Fibroblast of peridontal ligament (primary cell): ENCODE measurements around the gene MYO5B.

Experiments
- DNase-seq: peaks from one replicate; pipeline ENCODE4 v3.0.0-alpha.2; 2010; ENCODE audit errors: extremely low read depth

Gene MYO5B

GRCh38 chr18:49970319-49970718, 224.6 kb downstream of the MYO5B start:
- DNase-seq: no peak

GRCh38 chr18:49968644-49969309, 226.2 kb downstream of the MYO5B start:
- DNase-seq: no peak

DNA sequence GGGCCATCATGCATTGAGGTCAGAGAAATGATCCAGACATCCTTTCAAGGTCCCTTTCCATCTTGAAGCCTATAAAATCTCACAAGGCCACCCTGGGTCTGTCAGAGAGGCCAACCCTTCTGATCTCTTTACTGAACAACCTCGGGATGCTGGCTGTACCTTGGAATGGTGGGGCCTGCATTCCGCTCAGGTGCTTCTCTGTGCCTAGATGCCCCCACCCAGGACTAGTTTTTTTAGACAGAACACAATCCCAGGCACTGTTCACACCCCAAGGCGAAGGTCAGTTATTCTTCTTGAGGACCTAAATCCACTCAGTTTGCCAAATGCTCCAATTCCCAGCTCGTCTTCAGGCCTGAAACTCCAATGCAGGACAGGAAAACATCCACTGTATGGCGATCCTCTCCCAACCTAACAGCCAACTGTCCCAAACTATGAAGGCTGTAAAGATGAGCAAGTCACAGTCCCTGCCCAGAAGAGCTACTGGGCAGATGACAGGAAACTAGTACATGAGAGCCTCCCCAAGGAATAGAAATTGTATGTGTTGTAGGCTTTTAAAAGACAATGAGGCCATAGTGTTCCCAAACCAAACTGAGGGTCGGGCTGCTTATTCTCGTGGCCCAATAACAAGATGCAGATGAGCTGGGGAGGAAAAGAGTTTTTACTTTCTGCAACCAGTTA, 227.2 kb downstream of the MYO5B start:
- no peak for DNase-seq

DNA sequence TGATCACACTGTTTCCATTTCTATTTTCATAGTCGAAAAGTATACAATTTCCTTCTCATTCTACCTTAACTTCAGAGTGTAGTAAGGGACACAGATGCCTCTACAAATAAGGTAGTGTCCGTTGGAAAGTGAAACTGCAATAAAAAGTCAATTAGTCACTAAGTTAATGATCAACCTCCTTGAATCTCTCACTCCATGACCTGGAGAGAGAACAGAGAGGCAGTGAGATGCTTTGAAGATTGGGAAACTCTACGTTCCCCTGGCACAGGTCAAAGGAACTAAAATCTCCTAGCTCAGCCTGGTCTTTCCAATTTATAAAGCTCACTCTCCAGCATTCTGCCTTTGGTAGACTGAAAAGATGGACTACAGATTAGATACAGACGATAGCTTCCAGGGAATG, 227.8 kb downstream of the MYO5B start:
- no peak for DNase-seq

DNA sequence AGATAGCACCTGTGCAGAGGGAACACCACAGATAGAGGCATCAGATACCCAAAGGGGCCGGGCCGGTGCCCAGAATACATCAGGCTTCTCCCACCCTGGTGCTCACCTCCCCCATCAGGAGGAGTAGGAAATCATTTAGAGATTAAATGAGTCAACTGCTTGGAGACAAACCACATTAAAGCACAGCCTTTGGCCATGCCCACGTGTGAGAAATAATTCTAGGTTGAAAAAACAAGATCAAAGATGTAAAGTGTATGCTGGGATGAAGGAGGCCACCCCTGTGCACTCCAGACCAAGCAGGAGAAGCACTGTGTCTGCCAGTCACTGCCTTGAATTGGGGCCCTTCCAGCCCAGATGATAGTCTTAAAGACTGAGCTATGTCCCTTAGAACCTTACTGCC, 228.9 kb downstream of the MYO5B start:
- no peak for DNase-seq

DNA sequence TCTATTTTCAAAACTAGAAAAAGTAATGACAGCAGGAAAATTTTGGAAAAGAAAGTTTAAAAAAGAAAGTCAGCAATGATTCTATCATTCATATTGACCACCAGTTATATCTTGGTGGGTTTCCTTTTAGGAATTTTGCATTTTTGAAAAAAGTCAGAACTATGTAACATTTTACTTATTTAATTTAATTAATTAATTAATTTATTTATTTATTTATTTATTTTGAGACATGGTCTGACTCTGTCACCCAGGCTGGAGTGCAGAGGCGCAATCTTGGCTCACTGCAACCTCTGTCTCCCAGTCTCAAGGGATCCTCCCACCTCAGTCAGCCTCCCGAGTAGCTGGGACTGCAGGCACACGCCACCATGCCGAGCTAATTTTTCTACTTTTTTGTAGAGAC, 231.7 kb downstream of the MYO5B start:
- DNase-seq: no peak

- DNase-seq: no peak
Measured at GRCh38 chr18:49961271-49961670, 233.7 kb downstream of the MYO5B start.

DNA sequence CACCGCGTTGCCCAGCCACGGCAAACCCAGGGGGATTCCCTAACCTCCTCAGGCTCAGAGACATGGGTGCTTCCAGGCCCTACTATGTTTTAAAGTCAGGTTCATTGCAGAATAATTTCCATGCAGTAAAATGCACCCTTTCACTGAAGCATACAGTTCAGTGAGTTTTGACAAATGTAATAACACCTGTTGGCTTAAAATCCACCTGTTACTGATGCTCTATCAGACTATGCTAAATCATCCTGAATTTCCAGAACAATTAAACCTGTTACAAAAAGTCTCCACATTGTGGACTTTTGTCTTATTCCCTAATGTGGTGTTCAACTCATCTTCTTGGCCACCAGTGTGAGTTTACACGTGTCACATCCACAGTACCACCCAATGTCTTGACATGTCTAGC, 234.6 kb downstream of the MYO5B start:
- no peak for DNase-seq

DNA sequence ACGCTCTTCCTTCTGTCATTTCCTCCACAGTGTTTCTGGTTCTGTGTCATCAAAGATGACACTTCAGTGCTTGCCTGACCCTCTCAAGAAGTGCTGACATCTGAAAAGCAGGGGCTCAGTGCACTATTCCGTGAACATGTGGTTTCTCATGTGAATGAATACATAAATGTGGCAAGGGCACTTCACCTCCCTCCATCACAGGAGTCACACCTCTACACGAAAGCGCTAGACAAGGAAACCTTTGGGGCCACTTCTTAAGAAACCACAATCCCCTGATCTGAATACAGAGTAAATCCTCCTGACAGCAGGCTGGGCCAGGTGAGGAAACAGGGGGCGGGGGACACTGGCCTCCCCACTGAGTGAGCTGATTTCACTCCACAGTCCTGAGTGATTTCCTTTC, 235.8 kb downstream of the MYO5B start:
- DNase-seq: no peak

GRCh38 chr18:49955263-49955662, 239.7 kb downstream of the MYO5B start:
- DNase-seq: no peak

DNA sequence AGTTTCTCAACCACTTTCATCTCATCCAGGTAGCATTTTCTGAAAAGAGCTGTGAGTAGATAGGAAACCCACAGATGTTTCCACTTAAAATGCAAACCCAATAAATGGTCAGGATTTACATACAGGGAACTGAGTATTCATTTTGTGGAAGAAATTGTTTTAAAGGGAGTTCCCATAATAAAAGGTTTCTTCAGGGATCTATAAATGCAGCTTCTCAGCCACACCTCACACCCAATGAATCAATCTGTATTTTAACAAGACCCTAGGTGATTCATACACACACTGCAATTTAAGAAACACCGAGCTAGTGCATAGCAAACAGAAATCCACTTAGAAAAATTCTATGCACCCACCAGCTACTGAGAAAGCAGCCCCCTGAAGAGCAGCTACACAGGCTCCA, 241.6 kb downstream of the MYO5B start:
- no peak for DNase-seq

DNA sequence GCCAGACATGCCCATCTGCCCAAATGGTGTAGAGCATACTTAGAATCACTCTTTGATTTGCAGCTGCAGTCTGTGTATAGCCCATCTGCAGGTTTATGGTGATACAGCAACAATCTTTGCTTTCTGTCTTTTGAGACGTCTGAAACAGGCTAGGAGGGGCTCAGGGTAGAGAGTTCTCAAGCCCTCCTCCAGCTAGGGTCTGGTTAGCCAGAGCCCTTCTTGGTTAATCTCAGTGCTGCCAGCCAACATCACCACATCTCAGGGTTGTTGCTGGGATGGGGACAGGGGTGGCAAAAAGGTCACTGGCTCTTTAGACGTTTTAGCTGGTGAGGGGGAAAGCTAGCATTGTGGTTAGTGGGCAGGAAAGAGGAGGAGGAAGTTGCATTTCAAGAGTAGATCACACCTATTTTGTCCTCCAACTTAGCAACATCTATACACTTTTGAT, 245.0 kb downstream of the MYO5B start:
- DNase-seq: no peak

DNA sequence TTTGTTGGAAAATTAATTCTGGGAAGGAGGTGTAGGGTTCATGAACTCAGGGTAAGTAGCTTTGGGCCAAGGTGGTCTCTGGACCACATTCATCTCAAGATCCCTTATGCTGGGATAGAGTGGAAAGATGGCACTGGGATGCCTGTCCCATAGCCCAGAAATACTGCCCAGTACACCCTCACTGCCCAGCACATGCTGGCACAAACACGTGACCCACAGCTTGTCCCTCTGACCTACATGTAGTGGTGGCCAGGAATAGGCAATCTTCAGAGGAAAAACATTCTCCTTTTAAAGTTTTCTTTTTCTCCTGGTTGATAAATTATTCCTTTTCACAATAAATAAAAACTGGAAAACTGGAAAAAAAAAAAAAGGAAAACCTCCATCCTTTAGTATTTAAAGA, 246.0 kb downstream of the MYO5B start:
- DNase-seq: no peak

GRCh38 chr18:49944663-49945062, 250.3 kb downstream of the MYO5B start:
- no peak for DNase-seq

GRCh38 chr18:49936821-49937220, 258.1 kb downstream of the MYO5B start:
- no peak for DNase-seq

DNA sequence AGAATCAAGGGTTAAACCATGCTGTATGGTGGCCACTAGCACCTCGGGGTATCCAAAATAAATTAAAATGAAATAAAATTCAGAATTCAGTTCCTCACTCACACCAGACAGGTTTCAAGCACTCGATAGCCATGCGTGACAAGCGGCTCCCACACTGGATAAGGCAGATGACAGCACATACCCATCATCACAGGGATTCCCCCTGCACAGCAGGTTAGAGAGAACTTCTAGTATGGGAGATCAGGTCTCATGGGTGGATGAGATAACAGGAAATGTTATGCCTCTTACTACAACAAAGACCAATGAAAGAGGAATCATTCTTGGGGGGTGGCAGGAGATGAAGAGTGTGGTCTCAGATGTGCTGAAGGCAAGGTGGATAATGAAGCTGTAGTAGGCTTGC, 259.7 kb downstream of the MYO5B start:
- no peak for DNase-seq

DNA sequence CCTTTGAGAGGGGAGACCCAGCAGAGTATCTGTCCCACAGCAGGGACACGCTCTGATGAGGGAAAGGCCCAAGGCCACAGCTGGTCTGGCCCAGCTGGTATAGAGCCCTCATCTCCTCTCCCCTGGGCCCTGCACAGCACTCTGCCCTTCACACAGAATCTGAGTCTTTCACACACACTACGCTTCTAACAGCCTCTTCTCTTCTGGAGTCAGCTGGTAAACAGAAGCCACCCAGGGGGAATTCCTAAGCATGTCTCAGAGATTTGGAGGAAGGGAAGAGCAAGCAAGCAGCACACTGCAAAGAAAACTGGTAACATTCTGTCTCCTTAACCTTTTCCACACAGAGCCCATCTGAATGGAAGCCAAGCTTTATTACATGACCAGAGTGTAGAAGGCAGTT, 260.5 kb downstream of the MYO5B start:
- no peak for DNase-seq

DNA sequence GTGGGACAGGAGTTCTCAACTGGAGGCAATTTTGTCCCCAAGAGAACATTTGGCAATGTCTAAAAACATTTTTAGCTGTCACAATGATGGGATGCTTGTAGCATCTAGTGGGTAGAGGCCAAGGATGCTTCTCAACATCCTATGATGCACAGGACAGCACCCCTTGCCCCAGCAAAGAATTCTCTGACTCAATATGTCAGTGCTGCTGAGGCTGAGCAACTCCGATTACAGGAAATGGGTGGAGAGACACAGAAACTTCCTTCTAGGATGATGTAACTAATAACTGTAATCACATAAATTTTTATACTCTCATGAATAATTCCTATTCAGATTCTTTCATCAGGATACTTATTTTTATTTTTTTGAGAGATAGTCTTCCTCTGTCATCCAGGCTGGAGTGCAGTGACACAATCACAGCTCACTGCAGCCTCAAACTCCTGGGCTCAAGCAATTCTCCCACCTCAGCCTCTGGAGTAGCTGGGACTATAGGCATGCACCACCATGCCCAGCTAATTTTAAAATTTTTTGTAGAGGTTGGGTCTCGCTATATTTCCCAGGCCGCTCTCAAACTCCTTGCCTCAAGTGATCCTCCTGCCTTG, 261.3 kb downstream of the MYO5B start:
- no peak for DNase-seq

GRCh38 chr18:49931760-49932159, 263.2 kb downstream of the MYO5B start:
- no peak for DNase-seq

DNA sequence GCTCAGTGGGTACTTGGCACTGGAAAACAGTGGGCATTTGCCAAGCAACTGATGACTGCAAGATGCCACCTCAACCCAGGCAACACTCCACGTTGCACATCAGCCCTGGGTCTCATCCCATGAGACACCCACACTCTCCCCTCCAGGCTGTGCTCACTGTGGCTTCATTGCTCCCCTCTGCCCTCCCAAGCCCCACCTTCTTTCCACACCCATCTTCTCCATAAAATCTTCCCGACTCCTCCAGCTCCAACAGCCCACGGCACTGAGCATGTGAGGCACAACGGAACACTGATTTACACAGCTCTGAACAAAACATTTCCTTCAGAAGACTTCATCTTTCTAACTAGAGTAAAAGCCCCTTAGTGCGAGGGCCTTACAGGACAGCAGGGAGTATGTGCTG, 263.8 kb downstream of the MYO5B start:
- DNase-seq: no peak

DNA sequence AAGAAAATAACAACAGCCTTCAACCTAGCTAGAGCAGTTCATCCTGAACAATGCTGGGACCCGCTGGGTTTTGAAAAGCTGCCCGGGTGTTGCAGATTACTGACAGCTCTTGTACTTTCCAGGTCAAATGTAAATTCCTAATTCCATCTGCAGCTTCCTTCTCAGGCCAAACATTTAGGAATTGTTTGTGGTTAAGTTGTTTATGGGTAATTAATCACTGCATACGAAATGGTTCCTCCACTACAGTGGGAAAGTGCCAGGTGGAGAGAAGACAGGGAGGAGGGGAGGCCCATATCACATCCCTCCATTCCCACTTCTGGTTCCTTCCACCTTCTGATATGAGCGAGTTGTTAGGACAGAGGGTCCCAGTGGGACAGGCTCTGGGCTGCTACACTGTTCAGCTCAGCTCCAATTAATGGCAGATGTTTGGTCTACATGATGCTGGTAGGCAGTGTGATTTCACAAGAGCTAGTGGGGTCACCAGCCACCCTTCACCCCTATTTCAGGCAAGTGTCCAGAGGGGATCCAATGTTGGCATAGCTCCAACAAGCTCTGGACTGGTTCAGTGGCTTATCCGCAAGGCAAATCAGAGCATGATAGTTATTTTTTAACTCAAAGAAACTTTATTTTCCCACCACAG, 268.7 kb downstream of the MYO5B start:
- DNase-seq: no peak

GRCh38 chr18:49924293-49924983, 270.5 kb downstream of the MYO5B start:
- no peak for DNase-seq
